Testis (tissue), 2 donors: ENCODE data around the gene P2RY14.

Experiments
- POLR2A ChIP-seq: fragments of 450-650 bp; IDR thresholded peaks from one replicate; pipeline ENCODE4 v1.6.1; 2017; ENCODE audit warnings: antibody characterized with exemption, mild to moderate bottlenecking, moderate library complexity
- TF ChIP-seq, protein P1 (sequence below), 3 experiments: fragments of 450-650 bp in 2 of 3; fragments of 200-600 bp in 1 of 3; sonication (generic) in 1 of 3; IDR thresholded peaks; one replicate each; pipeline ENCODE4 v1.5.1; 2016 to 2019; ENCODE audit warnings: antibody characterized with exemption in 3 of 3, mild to moderate bottlenecking in 2 of 3, moderate library complexity in 1 of 3

- TF ChIP-seq, protein P1, sequence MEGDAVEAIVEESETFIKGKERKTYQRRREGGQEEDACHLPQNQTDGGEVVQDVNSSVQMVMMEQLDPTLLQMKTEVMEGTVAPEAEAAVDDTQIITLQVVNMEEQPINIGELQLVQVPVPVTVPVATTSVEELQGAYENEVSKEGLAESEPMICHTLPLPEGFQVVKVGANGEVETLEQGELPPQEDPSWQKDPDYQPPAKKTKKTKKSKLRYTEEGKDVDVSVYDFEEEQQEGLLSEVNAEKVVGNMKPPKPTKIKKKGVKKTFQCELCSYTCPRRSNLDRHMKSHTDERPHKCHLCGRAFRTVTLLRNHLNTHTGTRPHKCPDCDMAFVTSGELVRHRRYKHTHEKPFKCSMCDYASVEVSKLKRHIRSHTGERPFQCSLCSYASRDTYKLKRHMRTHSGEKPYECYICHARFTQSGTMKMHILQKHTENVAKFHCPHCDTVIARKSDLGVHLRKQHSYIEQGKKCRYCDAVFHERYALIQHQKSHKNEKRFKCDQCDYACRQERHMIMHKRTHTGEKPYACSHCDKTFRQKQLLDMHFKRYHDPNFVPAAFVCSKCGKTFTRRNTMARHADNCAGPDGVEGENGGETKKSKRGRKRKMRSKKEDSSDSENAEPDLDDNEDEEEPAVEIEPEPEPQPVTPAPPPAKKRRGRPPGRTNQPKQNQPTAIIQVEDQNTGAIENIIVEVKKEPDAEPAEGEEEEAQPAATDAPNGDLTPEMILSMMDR (IDR thresholded peaks at IDR 0.05) = no peak
- TF ChIP-seq POLR2A = no peak
Observed at GRCh38 chr3:151198849-151199248, 79.5 kb downstream of the P2RY14 start.
